Activated T-helper 17 cell treated with anti-CD3 and anti-CD28 coated beads, Interleukin-2, amount 50 U/mL, for 72 hours (primary cell): ENCODE data around the gene PDX1. TPM values are rescaled to one million over a fixed set of nuclear protein-coding genes. Genes with fewer than 3 reads are reported as not detected.
A peak's percentile ranks its signal among the peaks of the same experiment; 100 is the strongest.

Source experiments
- ATAC-seq: fragments of 150-1000 bp; cut with Tn5 transposase; replicated peaks from 2 replicates; pipeline ENCODE4 v1.10.0; 2021; ENCODE audit warnings: mild to moderate bottlenecking, moderate library complexity
- H3K27ac Mint-ChIP-seq: one replicate; pipeline ENCODE4 v1.8.0; 2022; ENCODE audit warnings: mixed read lengths
- H3K27me3 Mint-ChIP-seq: one replicate; pipeline ENCODE4 v1.8.0; 2022; ENCODE audit warnings: mixed read lengths
- H3K36me3 Mint-ChIP-seq: one replicate; pipeline ENCODE4 v1.8.0; 2022; ENCODE audit warnings: low read depth, mild to moderate bottlenecking, mixed read lengths
- H3K4me1 Mint-ChIP-seq: one replicate; pipeline ENCODE4 v1.8.0; 2022; ENCODE audit warnings: mixed read lengths
- H3K4me3 Mint-ChIP-seq: one replicate; pipeline ENCODE4 v1.8.0; 2022; ENCODE audit warnings: mild to moderate bottlenecking, mixed read lengths
- H3K9me3 Mint-ChIP-seq: one replicate; pipeline ENCODE4 v1.8.0; 2022; ENCODE audit warnings: mixed read lengths
- total RNA-seq, 2 donors: library from RNA; stranded (reverse); gene quantifications; one replicate each; pipeline ENCODE4 v1.2.3, GENCODE V29; 2022

The PDX1 gene
- not detected for total RNA-seq

GRCh38 chr13:27919934-27920676, at the start of gene PDX1:
TSS of gene PDX1 (plus strand) at chr13:27920000. CDS start at chr13:27920139, 139 bp downstream.
- peak; percentile 74 for ATAC-seq
- Mint-ChIP-seq H3K4me3 (peak within 1 kb of the TSS; percentile 77), H3K27ac (no peak within 1 kb of the TSS), H3K27me3 (peaks cover 53% of the 10 kb centered on the region), H3K9me3 (no peaks in the 10 kb centered on the region), H3K4me1 (peaks cover 15% of the 10 kb centered on the region), H3K36me3 (no peaks in the 10 kb centered on the region)

GRCh38 chr13:27878274-27878673, 41.5 kb upstream of the PDX1 start:
- no peak for ATAC-seq
- Mint-ChIP-seq H3K27me3 (peaks cover 38% of the 10 kb centered on the region), H3K36me3 (no peaks in the 10 kb centered on the region), H3K9me3 (no peaks in the 10 kb centered on the region), H3K4me3 (no peak overlapping the region), H3K27ac (no peak overlapping the region), H3K4me1 (no peaks in the 10 kb centered on the region)

DNA sequence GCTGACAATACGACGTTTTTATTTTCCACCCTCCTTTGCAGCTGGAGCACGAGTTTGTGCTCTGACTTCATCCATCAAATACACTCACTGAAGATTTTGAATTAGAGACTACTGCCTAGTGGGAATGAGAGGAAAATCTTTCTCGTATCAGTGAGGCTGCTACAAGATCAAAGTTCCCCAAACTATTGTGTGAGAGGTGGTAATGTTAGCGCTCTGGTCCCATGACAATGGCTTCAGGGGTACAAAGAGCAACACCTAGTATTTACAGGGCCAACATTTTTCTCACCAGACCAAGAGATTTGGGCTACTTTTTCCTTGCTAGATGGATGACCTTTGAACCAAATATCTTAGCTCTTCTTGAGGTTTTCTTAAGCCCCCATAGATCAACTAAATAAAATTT, 30.3 kb upstream of the PDX1 start:
- Mint-ChIP-seq H3K27me3 (peaks cover 29% of the 10 kb centered on the region), H3K4me1 (no peaks in the 10 kb centered on the region), H3K27ac (no peak overlapping the region), H3K4me3 (no peak overlapping the region), H3K36me3 (no peaks in the 10 kb centered on the region), H3K9me3 (peaks cover 11% of the 10 kb centered on the region)
- no peak for ATAC-seq

DNA sequence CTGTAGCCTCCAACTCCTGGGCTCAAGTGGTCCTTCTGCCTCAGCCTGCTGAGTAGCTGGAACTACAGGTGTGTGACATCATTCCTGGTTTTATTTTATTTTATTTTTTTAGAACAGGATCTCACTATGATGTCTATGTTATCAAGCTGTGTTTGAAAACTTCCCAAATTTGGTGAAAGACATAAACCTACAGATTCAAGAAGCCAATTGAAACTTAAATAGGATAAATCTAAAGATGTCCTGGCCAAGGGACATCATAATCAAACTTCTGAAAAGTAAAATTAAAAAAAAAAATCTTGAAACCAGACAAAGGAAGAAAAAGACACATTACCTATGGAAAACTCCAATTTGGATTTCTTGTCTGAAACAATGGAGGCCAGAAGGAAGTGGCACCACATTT, 23.1 kb upstream of the PDX1 start:
- no peak overlapping the region for H3K4me3 Mint-ChIP-seq
- no peak for ATAC-seq
- no peaks in the 10 kb centered on the region for H3K4me1 Mint-ChIP-seq
- H3K36me3 Mint-ChIP-seq: no peaks in the 10 kb centered on the region
- peaks cover 11% of the 10 kb centered on the region for H3K9me3 Mint-ChIP-seq
- H3K27ac Mint-ChIP-seq: no peak overlapping the region
- H3K27me3 Mint-ChIP-seq: peaks cover 60% of the 10 kb centered on the region

DNA sequence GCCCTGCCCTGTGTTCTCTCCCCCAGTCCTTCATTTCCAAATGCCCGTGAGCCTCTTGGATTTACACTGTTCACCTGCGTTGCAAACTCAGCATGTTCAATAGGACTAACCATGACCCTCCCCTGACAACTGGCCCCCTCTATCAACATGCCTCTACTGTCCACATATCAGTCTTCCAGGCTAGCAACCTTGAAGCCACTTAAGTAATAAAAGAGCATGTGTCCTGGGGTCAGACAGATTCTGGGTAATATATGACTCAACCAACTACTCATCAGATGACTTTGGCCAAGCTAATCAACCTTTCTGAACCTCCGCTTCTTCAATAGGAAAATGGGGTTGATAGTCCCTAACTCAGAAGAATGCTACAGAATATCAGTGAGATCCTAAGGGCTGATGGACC, 15.1 kb upstream of the PDX1 start:
- peaks cover 55% of the 10 kb centered on the region for H3K27me3 Mint-ChIP-seq
- H3K36me3 Mint-ChIP-seq: no peaks in the 10 kb centered on the region
- no peaks in the 10 kb centered on the region for H3K9me3 Mint-ChIP-seq
- H3K27ac Mint-ChIP-seq: no peak overlapping the region
- H3K4me3 Mint-ChIP-seq: no peak overlapping the region
- H3K4me1 Mint-ChIP-seq: no peaks in the 10 kb centered on the region
- no peak for ATAC-seq

- H3K36me3 Mint-ChIP-seq: no peaks in the 10 kb centered on the region
- no peaks in the 10 kb centered on the region for H3K4me1 Mint-ChIP-seq
- no peaks in the 10 kb centered on the region for H3K9me3 Mint-ChIP-seq
- ATAC-seq: no peak
- no peak overlapping the region for H3K4me3 Mint-ChIP-seq
- peaks cover 55% of the 10 kb centered on the region for H3K27me3 Mint-ChIP-seq
- H3K27ac Mint-ChIP-seq: no peak overlapping the region
Measured at GRCh38 chr13:27905650-27906049, 14.2 kb upstream of the PDX1 start.

DNA sequence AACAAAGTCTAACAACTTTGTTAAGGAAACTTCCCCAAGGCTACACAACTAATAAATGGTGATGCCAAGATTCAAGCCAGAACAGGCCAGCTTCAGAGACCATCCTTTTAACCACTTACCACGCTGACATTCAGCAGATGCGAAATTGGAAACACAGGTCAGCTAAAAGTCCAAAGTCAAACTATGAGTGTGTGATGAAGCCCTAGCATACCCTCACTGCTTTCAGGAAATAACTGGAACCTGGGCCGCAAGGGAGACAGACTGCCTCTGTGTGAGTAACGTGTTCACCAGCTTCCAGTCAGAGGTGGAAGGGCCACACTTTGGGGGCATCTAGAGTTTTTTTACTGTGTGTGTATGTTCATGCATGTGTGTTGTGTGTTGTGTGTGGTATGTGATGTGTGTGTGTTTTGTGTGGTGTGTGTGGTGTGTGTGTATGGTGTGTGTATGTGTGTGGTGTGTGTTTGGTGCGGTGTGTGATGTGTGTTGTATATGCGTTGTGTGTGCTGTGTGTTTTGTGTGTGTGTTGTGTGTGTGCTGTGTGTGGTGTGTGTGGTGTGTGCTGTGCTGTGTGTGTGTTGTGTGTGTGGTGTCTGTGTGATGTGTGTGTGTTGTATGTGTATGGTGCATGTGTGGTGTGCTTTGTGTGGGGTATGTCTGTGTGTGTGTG, 12.5 kb upstream of the PDX1 start:
- H3K4me3 Mint-ChIP-seq: no peak overlapping the region
- no peak for ATAC-seq
- peaks cover 44% of the 10 kb centered on the region for H3K27me3 Mint-ChIP-seq
- no peak overlapping the region for H3K27ac Mint-ChIP-seq
- H3K36me3 Mint-ChIP-seq: no peaks in the 10 kb centered on the region
- H3K4me1 Mint-ChIP-seq: no peaks in the 10 kb centered on the region
- H3K9me3 Mint-ChIP-seq: no peaks in the 10 kb centered on the region

- H3K9me3 Mint-ChIP-seq: no peaks in the 10 kb centered on the region
- no peaks in the 10 kb centered on the region for H3K4me1 Mint-ChIP-seq
- H3K36me3 Mint-ChIP-seq: no peaks in the 10 kb centered on the region
- ATAC-seq: no peak
- peaks cover 40% of the 10 kb centered on the region for H3K27me3 Mint-ChIP-seq
- H3K27ac Mint-ChIP-seq: no peak overlapping the region
- H3K4me3 Mint-ChIP-seq: no peak overlapping the region
Measured at GRCh38 chr13:27909378-27909777, 10.4 kb upstream of the PDX1 start.

DNA sequence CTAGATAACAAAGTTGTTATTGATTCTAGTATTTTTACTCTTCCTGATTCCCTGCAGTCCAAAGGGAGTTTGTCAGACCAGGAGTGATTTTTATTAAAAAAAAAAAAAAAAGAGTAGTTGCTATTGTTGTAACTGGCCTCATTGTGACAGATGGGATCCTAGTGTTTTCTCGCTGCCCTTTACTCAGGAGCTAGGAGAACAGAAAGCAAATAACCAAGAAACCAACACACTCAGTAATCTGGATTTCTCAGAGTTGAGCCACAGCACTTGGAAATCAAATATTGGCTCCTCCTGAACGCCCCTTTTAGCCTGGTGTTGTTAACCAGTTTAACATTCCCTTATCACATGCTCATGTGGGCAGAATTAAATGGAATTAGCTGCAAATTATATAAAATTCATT, 8.3 kb upstream of the PDX1 start:
- ATAC-seq: no peak
- no peaks in the 10 kb centered on the region for H3K9me3 Mint-ChIP-seq
- H3K4me1 Mint-ChIP-seq: no peaks in the 10 kb centered on the region
- H3K4me3 Mint-ChIP-seq: no peak overlapping the region
- no peak overlapping the region for H3K27ac Mint-ChIP-seq
- peaks cover 37% of the 10 kb centered on the region for H3K27me3 Mint-ChIP-seq
- no peaks in the 10 kb centered on the region for H3K36me3 Mint-ChIP-seq

- Mint-ChIP-seq H3K4me3 (no peak overlapping the region), H3K9me3 (no peaks in the 10 kb centered on the region), H3K27me3 (peaks cover 42% of the 10 kb centered on the region)
Measured at GRCh38 chr13:27913160-27913559, 6.6 kb upstream of the PDX1 start.

GRCh38 chr13:27915301-27916207, 4.2 kb upstream of the PDX1 start:
- peaks cover 44% of the 10 kb centered on the region for H3K27me3 Mint-ChIP-seq

More at GRCh38 chr13:27913160-27913559, 6.6 kb upstream of the PDX1 start:
- ATAC-seq: no peak
- H3K36me3 Mint-ChIP-seq: no peaks in the 10 kb centered on the region
- no peak overlapping the region for H3K27ac Mint-ChIP-seq
- peaks cover 5% of the 10 kb centered on the region for H3K4me1 Mint-ChIP-seq

DNA sequence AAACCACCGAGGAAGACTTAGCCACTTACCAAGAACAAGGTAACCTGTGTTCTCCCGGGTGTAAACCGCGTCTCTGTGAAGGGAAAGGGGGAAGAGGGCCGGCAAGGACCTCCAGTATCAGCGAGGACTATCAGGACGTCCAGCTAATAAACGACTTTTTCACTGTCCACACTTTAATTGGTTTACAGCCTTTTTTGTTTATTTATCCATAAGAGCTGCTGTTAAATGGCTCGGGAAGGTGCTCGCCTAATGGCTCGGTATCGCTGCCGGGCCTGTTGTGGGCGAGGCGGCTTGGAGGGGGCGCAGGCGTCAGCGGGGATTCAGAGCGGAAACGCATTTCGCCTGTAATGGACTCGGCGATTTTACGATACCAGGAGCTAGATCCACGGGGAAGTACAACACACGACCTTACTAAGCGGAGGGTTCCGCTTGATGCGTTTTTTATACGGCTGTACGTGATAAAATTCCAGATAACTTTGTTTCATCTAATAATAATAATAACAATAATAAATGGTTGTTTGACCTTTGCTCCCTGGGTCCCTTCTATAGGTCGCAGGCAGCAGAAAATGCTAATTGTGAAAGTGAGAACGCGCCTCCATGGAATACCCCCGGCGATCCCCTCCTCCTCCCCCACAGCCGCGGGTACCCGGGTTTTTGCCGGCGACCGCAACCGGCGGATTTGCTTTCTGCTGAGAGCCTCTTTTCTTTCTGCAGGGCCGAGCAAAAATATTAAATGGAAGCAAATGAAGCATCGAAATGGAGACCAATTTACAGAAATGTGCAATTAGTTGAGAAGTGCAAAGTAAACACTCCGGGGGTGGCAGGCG, 2.5 kb upstream of the PDX1 start:
- Mint-ChIP-seq H3K4me1 (peaks cover 15% of the 10 kb centered on the region), H3K27ac (no peak overlapping the region), H3K9me3 (no peaks in the 10 kb centered on the region), H3K36me3 (no peaks in the 10 kb centered on the region), H3K27me3 (peaks cover 46% of the 10 kb centered on the region), H3K4me3 (peak overlapping the region; percentile 51)
- no peak for ATAC-seq

More at GRCh38 chr13:27915301-27916207, 4.2 kb upstream of the PDX1 start:
- H3K9me3 Mint-ChIP-seq: no peaks in the 10 kb centered on the region
- no peak overlapping the region for H3K4me3 Mint-ChIP-seq
- peaks cover 11% of the 10 kb centered on the region for H3K4me1 Mint-ChIP-seq
- H3K27ac Mint-ChIP-seq: no peak overlapping the region
- ATAC-seq: no peak
- no peaks in the 10 kb centered on the region for H3K36me3 Mint-ChIP-seq

GRCh38 chr13:27918041-27918917, 1.5 kb upstream of the PDX1 start:
- Mint-ChIP-seq H3K27me3 (peaks cover 51% of the 10 kb centered on the region), H3K4me3 (peak overlapping the region; percentile 51), H3K36me3 (no peaks in the 10 kb centered on the region), H3K4me1 (peaks cover 15% of the 10 kb centered on the region), H3K27ac (no peak overlapping the region), H3K9me3 (no peaks in the 10 kb centered on the region)
- no peak for ATAC-seq
